OCI-LY1 (cell line): ENCODE data around the gene SAMD1.

Experiments used
- H2AFZ ChIP-seq: fragments of 200-600 bp; sonication (generic), shearing (Covaris generic); 2 replicates; pipeline ENCODE4 v1.6.0; 2014; ENCODE audit warnings: antibody characterized with exemption, mild to moderate bottlenecking, low read length
- H3F3A ChIP-seq: fragments of 200-600 bp; sonication (generic), shearing (Covaris generic); 2 replicates; pipeline ENCODE4 v1.6.0; 2014; ENCODE audit warnings: mild to moderate bottlenecking, antibody characterized with exemption, low read length, moderate library complexity; ENCODE audit not compliant: insufficient read depth
- H3K27ac ChIP-seq: fragments of 200-600 bp; sonication (generic); 2 replicates; pipeline ENCODE4 v1.5.1; 2014; ENCODE audit warnings: low read length, mixed run types, mild to moderate bottlenecking, low read depth; ENCODE audit not compliant: poor library complexity, severe bottlenecking
- H3K27me3 ChIP-seq: fragments of 200-600 bp; sonication (generic); 2 replicates; pipeline ENCODE4 v1.6.0; 2014; ENCODE audit warnings: antibody characterized with exemption, mild to moderate bottlenecking, low read length, moderate library complexity; ENCODE audit not compliant: insufficient read depth
- H3K36me3 ChIP-seq: fragments of 200-600 bp; sonication (generic); 2 replicates; pipeline ENCODE4 v1.6.1; 2014; ENCODE audit warnings: mild to moderate bottlenecking, antibody characterized with exemption, low read length, moderate library complexity, mixed read lengths; ENCODE audit not compliant: insufficient read depth
- H3K4me1 ChIP-seq: fragments of 200-600 bp; sonication (generic); 2 replicates; pipeline ENCODE4 v1.5.1; 2014; ENCODE audit warnings: mild to moderate bottlenecking, low read length, moderate library complexity; ENCODE audit not compliant: insufficient read depth, severe bottlenecking
- H3K4me2 ChIP-seq: fragments of 200-600 bp; sonication (generic), shearing (Covaris generic); 2 replicates; pipeline ENCODE4 v1.6.1; 2014; ENCODE audit warnings: low read length
- H3K4me3 ChIP-seq: fragments of 200-600 bp; sonication (generic); 2 replicates; pipeline ENCODE4 v1.5.1; 2014; ENCODE audit warnings: low read length, low read depth, mild to moderate bottlenecking, mixed read lengths; ENCODE audit not compliant: poor library complexity, severe bottlenecking
- H3K79me2 ChIP-seq: fragments of 200-600 bp; shearing (Covaris generic); 2 replicates; pipeline ENCODE4 v1.6.1; 2016; ENCODE audit warnings: mixed run types, low read length, mixed read lengths; ENCODE audit not compliant: insufficient read depth
- H3K9ac ChIP-seq: fragments of 200-600 bp; sonication (generic), shearing (Covaris generic); 2 replicates; pipeline ENCODE4 v1.6.1; 2014; ENCODE audit warnings: mild to moderate bottlenecking, low read length, mixed read lengths
- H3K9me2 ChIP-seq: fragments of 200-600 bp; sonication (generic), shearing (Covaris generic); 2 replicates; pipeline ENCODE4 v1.6.1; 2014; ENCODE audit warnings: low read depth, mild to moderate bottlenecking, low read length, mixed read lengths
- H3K9me3 ChIP-seq: fragments of 200-600 bp; shearing (Covaris generic); 2 replicates; pipeline ENCODE4 v1.6.1; 2014; ENCODE audit warnings: low read length, mixed read lengths
- H4K20me1 ChIP-seq: fragments of 200-600 bp; sonication (generic), shearing (Covaris generic); 2 replicates; pipeline ENCODE4 v1.6.0; 2016; ENCODE audit warnings: mild to moderate bottlenecking, low read length; ENCODE audit not compliant: insufficient read depth
- EZH2 ChIP-seq: fragments of 200-600 bp; sonication (generic), shearing (Covaris generic); IDR thresholded peaks from 2 replicates; pipeline ENCODE4 v1.8.0; 2017; ENCODE audit warnings: borderline replicate concordance, mixed run types, mild to moderate bottlenecking, antibody characterized with exemption, low read length, moderate library complexity, mixed read lengths
- TF ChIP-seq, protein P1 (sequence below): fragments of 200-600 bp; sonication (generic), shearing (Covaris generic); IDR thresholded peaks from 2 replicates; pipeline ENCODE4 v1.5.1; 2017; ENCODE audit warnings: mild to moderate bottlenecking, antibody characterized with exemption, low read length, moderate library complexity, mixed read lengths

The SAMD1 gene

DNA sequence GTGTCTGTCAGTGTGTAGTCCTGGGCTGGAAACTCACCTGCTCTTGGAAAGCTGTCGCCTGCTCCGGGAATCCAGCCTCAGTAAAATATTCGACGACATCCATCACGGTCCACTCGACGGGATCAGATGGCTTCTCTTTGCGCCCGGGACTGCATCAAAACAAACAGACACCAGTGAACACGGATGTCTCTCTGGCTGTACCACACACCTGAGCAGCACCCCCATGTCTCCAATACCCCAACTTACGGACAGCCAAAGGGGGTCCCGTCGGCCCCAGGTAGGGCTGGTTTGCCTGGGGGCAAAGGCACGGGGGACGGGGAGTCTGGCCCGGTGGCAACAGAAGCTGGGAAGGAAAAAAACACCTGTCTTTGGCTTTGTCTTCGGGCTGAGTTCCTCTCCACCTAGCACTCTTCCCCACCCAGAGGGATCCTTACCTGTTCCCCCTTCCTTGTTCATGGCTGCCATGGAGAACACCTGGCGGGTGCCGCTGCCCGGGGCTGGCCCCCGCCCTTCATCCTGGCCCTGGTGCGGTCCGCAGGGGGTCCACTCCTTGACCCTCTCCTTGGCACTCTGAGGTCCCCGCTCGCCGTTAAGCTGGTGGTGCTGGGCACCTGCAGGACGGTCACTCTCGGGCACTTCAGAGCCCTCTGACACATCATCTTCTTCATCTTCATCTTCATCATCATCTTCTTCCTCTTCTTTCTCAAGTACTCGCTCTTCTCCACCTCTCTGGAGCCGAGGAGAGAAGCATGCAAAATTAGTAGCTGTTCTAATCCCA, 1.7 kb downstream of the SAMD1 start:
- no peak for TF ChIP-seq EZH2
- TF ChIP-seq, protein P1, sequence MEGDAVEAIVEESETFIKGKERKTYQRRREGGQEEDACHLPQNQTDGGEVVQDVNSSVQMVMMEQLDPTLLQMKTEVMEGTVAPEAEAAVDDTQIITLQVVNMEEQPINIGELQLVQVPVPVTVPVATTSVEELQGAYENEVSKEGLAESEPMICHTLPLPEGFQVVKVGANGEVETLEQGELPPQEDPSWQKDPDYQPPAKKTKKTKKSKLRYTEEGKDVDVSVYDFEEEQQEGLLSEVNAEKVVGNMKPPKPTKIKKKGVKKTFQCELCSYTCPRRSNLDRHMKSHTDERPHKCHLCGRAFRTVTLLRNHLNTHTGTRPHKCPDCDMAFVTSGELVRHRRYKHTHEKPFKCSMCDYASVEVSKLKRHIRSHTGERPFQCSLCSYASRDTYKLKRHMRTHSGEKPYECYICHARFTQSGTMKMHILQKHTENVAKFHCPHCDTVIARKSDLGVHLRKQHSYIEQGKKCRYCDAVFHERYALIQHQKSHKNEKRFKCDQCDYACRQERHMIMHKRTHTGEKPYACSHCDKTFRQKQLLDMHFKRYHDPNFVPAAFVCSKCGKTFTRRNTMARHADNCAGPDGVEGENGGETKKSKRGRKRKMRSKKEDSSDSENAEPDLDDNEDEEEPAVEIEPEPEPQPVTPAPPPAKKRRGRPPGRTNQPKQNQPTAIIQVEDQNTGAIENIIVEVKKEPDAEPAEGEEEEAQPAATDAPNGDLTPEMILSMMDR, result no peak
- Histone ChIP-seq H3K79me2 (no peaks in the 10 kb centered on the region), H3K4me3 (peak overlapping the region; percentile 71), H3F3A (no peaks in the 10 kb centered on the region), H3K4me2 (peak overlapping the region; percentile 73), H3K9ac (peak overlapping the region; percentile 52), H3K27ac (peak overlapping the region; percentile 15), H3K27me3 (no peaks in the 10 kb centered on the region), H3K9me2 (no peaks in the 10 kb centered on the region), H3K9me3 (peaks cover 7% of the 10 kb centered on the region), H4K20me1 (no peaks in the 10 kb centered on the region), H3K4me1 (peaks cover 18% of the 10 kb centered on the region), H3K36me3 (peaks cover 28% of the 10 kb centered on the region), H2AFZ (no peak overlapping the region)

DNA sequence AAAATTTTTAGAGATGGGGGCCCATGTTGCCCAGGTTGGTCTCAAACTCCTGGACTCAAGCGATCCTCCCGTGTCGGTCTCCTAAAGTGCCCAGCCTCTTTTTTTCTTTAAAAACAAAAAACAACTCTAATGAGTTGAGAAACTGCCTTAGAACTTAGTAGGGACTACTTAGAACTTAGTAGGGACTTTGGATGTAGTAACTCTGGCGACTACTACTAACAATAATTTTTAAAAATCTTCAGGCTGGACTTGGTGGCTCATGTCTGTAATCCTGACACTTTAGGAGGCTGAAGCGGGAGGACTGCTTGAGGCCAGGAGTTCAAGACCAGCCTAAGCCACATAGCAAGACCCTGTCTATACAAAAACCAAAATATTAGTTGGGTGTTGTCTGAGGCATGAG, 4.5 kb downstream of the SAMD1 start:
- H3K9ac ChIP-seq, result no peak overlapping the region
- H3K36me3 ChIP-seq, result peaks cover 23% of the 10 kb centered on the region
- no peak overlapping the region for H3K4me3 ChIP-seq

DNA sequence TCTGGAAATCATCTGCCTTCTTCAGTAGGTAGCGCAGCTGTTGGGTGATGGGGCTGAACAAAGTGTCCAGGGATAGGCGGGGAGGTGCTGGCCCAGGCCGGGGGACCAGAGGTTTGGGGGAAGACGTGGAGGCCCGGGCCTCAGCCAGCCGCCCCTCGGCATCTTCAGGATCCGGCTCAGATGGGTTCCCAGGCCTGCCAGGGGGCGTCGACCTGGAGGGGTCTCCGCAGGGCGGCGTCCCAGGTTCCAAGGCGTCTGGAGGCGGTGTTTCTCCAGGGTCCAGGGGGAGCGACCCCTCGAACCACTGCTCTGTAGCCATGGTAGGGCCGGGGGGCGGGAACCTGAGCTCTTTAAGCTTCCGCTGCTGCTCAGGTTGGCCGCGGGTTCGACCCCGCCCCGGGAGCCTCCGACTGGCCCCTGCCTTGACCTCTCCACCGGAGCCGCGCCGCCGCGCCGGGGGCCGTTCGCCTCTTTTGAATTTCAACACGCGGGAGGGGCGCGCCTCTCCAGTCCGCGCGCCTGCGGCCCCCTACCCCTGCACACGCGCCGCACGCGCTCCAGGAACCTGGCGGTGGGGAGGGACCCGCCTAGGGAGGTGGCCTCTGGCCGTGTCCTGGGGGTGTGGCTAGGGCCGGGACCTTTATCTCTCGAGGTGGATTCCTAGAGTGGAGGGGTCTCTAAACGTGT, 5.1 kb downstream of the SAMD1 start, which contains the start of gene C19orf67:
Gene C19orf67 (minus strand): TSS at position 475 of the 687 bp plus-strand sequence. CDS start 156 bp downstream, at position 319.
- Histone ChIP-seq H4K20me1 (no peaks in the 10 kb centered on the region), H3K36me3 (peaks cover 23% of the 10 kb centered on the region), H3K4me1 (peaks cover 20% of the 10 kb centered on the region), H3K79me2 (no peaks in the 10 kb centered on the region), H3K9me3 (no peaks in the 10 kb centered on the region), H3F3A (no peaks in the 10 kb centered on the region), H2AFZ (no peak within 1 kb of the TSS), H3K27ac (no peak within 1 kb of the TSS), H3K27me3 (no peaks in the 10 kb centered on the region), H3K9ac (no peak within 1 kb of the TSS), H3K4me3 (no peak within 1 kb of the TSS), H3K4me2 (no peak within 1 kb of the TSS), H3K9me2 (no peaks in the 10 kb centered on the region)
- TF ChIP-seq, protein P1, result no peak
- TF ChIP-seq EZH2, result no peak

More for the DNA sequence above, 4.5 kb downstream of the SAMD1 start:
- Histone ChIP-seq H3K79me2 (no peaks in the 10 kb centered on the region), H3K27me3 (no peaks in the 10 kb centered on the region), H3K4me2 (no peak overlapping the region), H3K27ac (no peak overlapping the region), H3K9me2 (no peaks in the 10 kb centered on the region), H4K20me1 (no peaks in the 10 kb centered on the region), H2AFZ (no peak overlapping the region), H3K4me1 (peaks cover 16% of the 10 kb centered on the region), H3F3A (no peaks in the 10 kb centered on the region), H3K9me3 (no peaks in the 10 kb centered on the region)
- TF ChIP-seq, protein P1, result no peak
- TF ChIP-seq EZH2, result no peak
